PC-9 (cell line): ENCODE data around the gene SCRT2. TPM values are rescaled to one million over a fixed set of nuclear protein-coding genes. Genes with fewer than 3 reads are reported as not detected.

ENCODE experiments used
- BruUV-seq: library from RNA; stranded (reverse); fragments of 400-500 nt; replicated peaks from 2 replicates; lab custom pipeline; 2021; lab: Mats Ljungman, UMichigan
- CTCF ChIA-PET: fragments of 300-600 bp; sonication (Branson Sonifier 250); formaldehyde crosslinking; loops from one replicate; lab custom pipeline; 2022; ENCODE audit warnings: antibody characterized with exemption; lab: Charles Lee
- POLR2A ChIA-PET: fragments of 300-600 bp; sonication (Branson Sonifier 250); formaldehyde crosslinking; loops from one replicate; lab custom pipeline; 2022; ENCODE audit warnings: antibody characterized with exemption; ENCODE audit not compliant: unreplicated experiment; lab: Charles Lee
- DNase-seq, 2 experiments: peaks; one replicate each; pipeline versions ENCODE4 v3.0.0 to v3.0.0-alpha.2; 2015 to 2022; ENCODE audit warnings: mixed read lengths in 1 of 2
- H2AFZ ChIP-seq: fragments of 200-600 bp; sonication (generic); 2 replicates; pipeline ENCODE4 v1.8.1; 2017; ENCODE audit warnings: antibody characterized with exemption
- H3F3A ChIP-seq: fragments of 200-600 bp; sonication (generic); 2 replicates; pipeline ENCODE4 v1.8.1; 2017; ENCODE audit warnings: antibody characterized with exemption, mild to moderate bottlenecking, low read depth; ENCODE audit not compliant: insufficient read depth
- H3K27ac ChIP-seq: fragments of 200-600 bp; sonication (generic); 2 replicates; pipeline ENCODE4 v1.6.1; 2016; ENCODE audit warnings: mixed run types
- H3K27me3 ChIP-seq: fragments of 200-600 bp; sonication (generic); 2 replicates; pipeline ENCODE4 v1.6.1; 2016; ENCODE audit warnings: low read depth, mixed run types; ENCODE audit not compliant: insufficient read depth
- H3K36me3 ChIP-seq: fragments of 200-600 bp; sonication (generic); 2 replicates; pipeline ENCODE4 v1.6.1; 2016; ENCODE audit warnings: low read depth, mixed run types
- H3K4me1 ChIP-seq: fragments of 200-600 bp; sonication (generic); replicated peaks from 2 replicates; pipeline ENCODE4 v1.6.1; 2016; ENCODE audit warnings: mixed run types; ENCODE audit not compliant: insufficient read depth
- H3K4me2 ChIP-seq: fragments of 200-600 bp; sonication (generic); 2 replicates; pipeline ENCODE4 v1.6.1; 2017; ENCODE audit warnings: mixed run types
- H3K4me3 ChIP-seq: fragments of 200-600 bp; sonication (generic); 2 replicates; pipeline ENCODE4 v1.6.1; 2016; ENCODE audit warnings: mixed run types
- H3K79me2 ChIP-seq: fragments of 200-600 bp; sonication (generic); 2 replicates; pipeline ENCODE4 v1.6.1; 2017; ENCODE audit warnings: low read depth, mixed run types
- H3K9me2 ChIP-seq: fragments of 200-600 bp; sonication (generic); 2 replicates; pipeline ENCODE4 v1.8.1; 2017; ENCODE audit warnings: mild to moderate bottlenecking; ENCODE audit not compliant: insufficient read depth
- H3K9me3 ChIP-seq: fragments of 200-600 bp; sonication (generic); 2 replicates; pipeline ENCODE4 v1.8.1; 2016; ENCODE audit warnings: low read depth; ENCODE audit not compliant: insufficient read depth
- H4K20me1 ChIP-seq: fragments of 200-600 bp; sonication (generic); 2 replicates; pipeline ENCODE4 v1.8.1; 2017; ENCODE audit not compliant: insufficient read depth
- EZH2 ChIP-seq: fragments of 200-600 bp; sonication (generic); IDR thresholded peaks from 2 replicates; pipeline ENCODE4 v1.8.0; 2017; ENCODE audit warnings: antibody characterized with exemption, low read depth
- intact Hi-C: fragments of 100-400 bp; cut with micrococcal nuclease; formaldehyde crosslinking; loops from one replicate; pipeline ENCODE4 v1.10.0; 2022; ENCODE audit not compliant: unreplicated experiment
- total RNA-seq: library from RNA; stranded (reverse); gene quantifications from 2 replicates; pipeline ENCODE4 v1.2.3, GENCODE V29; 2021
- TF ChIP-seq, protein P1 (sequence below): fragments of 200-600 bp; sonication (generic); conservative IDR thresholded peaks from 2 replicates; pipeline ENCODE4 v1.6.1; 2017; ENCODE audit warnings: mixed run types, antibody characterized with exemption, mild to moderate bottlenecking, moderate library complexity

Gene SCRT2
- total RNA-seq, 1 experiment from 2014 or later, result not detected

DNA sequence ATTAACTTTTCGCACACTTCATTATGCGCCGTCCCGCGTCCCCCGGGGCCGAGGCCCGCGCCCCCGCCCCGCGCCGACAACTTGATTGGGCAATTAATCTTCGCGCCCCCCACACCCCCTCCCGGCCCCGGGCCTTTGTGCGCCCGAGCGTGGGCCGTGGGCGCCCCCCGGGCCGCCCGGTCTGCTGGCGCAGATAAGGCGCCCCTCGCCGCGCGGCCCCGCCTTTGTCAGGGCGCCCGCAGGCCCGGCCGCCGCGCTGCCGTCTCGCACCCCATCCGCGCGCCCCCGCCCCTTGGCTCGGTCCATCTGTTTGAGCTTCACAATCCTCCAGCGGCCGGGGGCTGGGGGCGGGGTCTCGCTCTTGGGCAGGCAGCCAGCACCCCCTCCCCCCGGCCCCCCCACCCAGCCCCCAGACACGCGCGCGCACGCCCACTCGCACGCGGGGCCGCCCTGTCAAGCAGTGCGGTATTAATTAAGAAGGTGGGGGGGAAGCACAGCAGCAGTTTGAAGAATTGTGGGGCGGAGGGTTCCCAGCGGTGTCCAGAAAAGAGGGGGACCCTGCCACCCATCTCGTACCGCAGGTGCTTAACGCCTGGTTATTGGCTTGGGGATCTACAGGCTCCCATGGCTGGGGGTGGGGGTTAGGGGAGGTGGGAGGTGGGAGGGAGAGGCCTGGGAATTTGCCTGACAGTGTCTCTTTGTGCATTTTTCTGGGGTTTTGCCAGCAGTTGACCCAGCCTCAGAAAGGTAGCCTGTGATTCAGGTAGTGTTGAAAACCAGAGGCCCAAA, 34.6 kb upstream of the SCRT2 start:
- Histone ChIP-seq H3K79me2 (no peaks in the 10 kb centered on the region), H3K4me3 (no peak overlapping the region), H3K27me3 (peaks cover 22% of the 10 kb centered on the region; the same call in 1 of the 2 replicates), H4K20me1 (no peaks in the 10 kb centered on the region), H3K4me1 (no peaks in the 10 kb centered on the region), H2AFZ (no peak overlapping the region), H3F3A (no peaks in the 10 kb centered on the region), H3K36me3 (no peaks in the 10 kb centered on the region), H3K9me2 (no peaks in the 10 kb centered on the region), H3K4me2 (no peak overlapping the region), H3K27ac (no peak overlapping the region), H3K9me3 (peaks cover 2% of the 10 kb centered on the region; the same call in 1 of the 2 replicates)
- BruUV-seq, result no TSS peak
- ChIA-PET CTCF (no interaction called here), POLR2A (no interaction called here)
- intact Hi-C loops, result no loop called here
- no peak for TF ChIP-seq EZH2
- TF ChIP-seq, protein P1, sequence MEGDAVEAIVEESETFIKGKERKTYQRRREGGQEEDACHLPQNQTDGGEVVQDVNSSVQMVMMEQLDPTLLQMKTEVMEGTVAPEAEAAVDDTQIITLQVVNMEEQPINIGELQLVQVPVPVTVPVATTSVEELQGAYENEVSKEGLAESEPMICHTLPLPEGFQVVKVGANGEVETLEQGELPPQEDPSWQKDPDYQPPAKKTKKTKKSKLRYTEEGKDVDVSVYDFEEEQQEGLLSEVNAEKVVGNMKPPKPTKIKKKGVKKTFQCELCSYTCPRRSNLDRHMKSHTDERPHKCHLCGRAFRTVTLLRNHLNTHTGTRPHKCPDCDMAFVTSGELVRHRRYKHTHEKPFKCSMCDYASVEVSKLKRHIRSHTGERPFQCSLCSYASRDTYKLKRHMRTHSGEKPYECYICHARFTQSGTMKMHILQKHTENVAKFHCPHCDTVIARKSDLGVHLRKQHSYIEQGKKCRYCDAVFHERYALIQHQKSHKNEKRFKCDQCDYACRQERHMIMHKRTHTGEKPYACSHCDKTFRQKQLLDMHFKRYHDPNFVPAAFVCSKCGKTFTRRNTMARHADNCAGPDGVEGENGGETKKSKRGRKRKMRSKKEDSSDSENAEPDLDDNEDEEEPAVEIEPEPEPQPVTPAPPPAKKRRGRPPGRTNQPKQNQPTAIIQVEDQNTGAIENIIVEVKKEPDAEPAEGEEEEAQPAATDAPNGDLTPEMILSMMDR, result no peak
- DNase-seq, result no peak

DNA sequence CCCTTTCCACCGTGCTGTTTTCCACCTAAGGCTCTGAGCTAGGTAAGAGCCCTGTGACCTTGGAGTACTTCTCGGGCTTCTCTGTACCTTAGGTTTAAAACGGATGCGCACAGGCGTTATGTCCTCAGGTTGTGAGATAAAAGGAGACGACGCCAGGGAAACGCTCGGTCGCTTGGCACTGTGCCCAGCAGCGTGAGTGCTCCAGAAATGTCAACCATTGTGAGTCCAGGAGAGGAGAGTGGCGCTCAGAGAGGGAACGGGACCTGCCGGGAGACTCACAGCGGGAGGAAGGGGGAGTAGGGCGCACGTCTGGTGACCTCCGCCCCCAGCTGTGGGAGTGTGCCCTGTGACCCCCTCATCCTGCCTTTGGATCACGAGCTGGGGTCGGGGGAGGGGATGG, 33.8 kb upstream of the SCRT2 start:
- Histone ChIP-seq H3K4me2 (no peak overlapping the region), H3K27me3 (peaks cover 16% of the 10 kb centered on the region; the same call in 1 of the 2 replicates), H3K9me3 (peaks cover 2% of the 10 kb centered on the region; the same call in 1 of the 2 replicates), H3K4me1 (no peaks in the 10 kb centered on the region), H2AFZ (no peak overlapping the region), H3K36me3 (no peaks in the 10 kb centered on the region), H3K4me3 (no peak overlapping the region), H3K9me2 (no peaks in the 10 kb centered on the region), H4K20me1 (no peaks in the 10 kb centered on the region), H3F3A (no peaks in the 10 kb centered on the region), H3K27ac (no peak overlapping the region), H3K79me2 (no peaks in the 10 kb centered on the region)
- no TSS peak for BruUV-seq
- TF ChIP-seq, protein P1, result no peak
- no peak for TF ChIP-seq EZH2
- CTCF ChIA-PET, result no interaction called here
- DNase-seq, result peak in 1 of 2 experiments; percentile 31
- intact Hi-C loops, result no loop called here
- POLR2A ChIA-PET, result no interaction called here

DNA sequence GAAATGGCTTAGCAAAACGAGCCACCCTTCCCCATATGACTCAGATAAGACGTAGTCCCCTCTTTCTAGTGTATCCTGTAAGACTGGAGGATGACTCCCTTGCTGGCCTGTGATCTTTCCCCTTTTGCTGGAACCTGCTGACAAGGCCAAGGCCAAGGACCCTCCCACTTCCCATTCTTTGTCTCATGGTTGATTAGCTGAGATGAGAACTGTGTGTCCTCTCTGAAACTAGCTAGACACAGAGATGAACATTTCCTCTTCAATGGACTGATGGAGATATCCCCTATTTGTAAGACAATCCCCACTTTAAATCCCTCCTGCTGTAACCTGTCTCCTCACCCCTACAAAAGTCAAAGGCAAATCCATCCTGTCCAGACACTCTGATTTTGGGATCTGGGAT, 33.4 kb upstream of the SCRT2 start:
- ChIA-PET POLR2A (no interaction called here), CTCF (no interaction called here)
- peaks cover 2% of the 10 kb centered on the region; the same call in 1 of the 2 replicates for H3K9me3 ChIP-seq
- no peak overlapping the region for H3K27ac ChIP-seq
- BruUV-seq, result no TSS peak
- H3F3A ChIP-seq, result no peaks in the 10 kb centered on the region
- H2AFZ ChIP-seq, result no peak overlapping the region
- H3K36me3 ChIP-seq, result no peaks in the 10 kb centered on the region
- no peak overlapping the region for H3K4me2 ChIP-seq
- no peak overlapping the region for H3K4me3 ChIP-seq
- H3K9me2 ChIP-seq, result no peaks in the 10 kb centered on the region
- TF ChIP-seq EZH2, result no peak
- TF ChIP-seq, protein P1, result no peak
- H3K79me2 ChIP-seq, result no peaks in the 10 kb centered on the region
- H3K27me3 ChIP-seq, result peaks cover 15% of the 10 kb centered on the region; the same call in 1 of the 2 replicates
- no peaks in the 10 kb centered on the region for H4K20me1 ChIP-seq
- intact Hi-C loops, result no loop called here
- H3K4me1 ChIP-seq, result no peaks in the 10 kb centered on the region
- no peak for DNase-seq
